GM19463 (cell line): Measurements from ENCODE around the gene EPHB1.
"Not testable (repeated sequence)": the region's sequence is repeated elsewhere in the genome, so short reads cannot be mapped to it uniquely, and the experiment has no call there.

Experiments
- ATAC-seq: cut with Tn5 transposase; IDR thresholded peaks from one replicate; pipeline ENCODE4 v1.9.1; 2021; ENCODE audit warnings: mild to moderate bottlenecking, moderate library complexity; ENCODE audit not compliant: unreplicated experiment

The EPHB1 gene

DNA sequence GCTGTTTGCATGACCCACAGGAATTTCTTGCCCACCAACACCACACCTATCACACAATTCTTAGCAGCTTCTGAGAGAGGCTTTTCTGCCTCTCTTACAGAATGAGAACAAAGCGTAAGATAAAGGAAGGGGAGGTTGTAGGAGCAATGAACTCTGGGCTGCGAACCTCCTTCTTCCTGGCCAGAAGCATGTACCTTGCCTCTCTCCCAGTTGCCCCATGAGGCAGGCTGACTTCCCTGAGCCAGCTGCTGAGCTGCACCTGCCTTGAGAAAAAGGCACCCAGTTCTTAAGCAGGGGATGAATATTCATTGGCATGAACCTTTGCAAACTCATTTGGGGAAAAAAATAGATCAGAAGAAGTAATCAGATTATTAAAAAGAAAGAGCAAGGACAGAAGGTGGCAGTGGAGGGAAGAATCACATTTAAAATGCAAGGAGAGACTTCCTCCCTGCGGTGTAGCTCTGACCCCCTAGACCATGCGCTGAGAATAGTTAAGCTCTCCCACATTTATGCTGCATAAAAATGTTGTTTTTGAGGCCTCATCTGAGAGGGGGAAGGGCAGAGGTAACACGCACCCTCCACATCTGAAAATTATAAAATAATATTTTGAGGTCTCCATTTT is 304.8 kb downstream of the EPHB1 start:
- ATAC-seq = no peak

DNA sequence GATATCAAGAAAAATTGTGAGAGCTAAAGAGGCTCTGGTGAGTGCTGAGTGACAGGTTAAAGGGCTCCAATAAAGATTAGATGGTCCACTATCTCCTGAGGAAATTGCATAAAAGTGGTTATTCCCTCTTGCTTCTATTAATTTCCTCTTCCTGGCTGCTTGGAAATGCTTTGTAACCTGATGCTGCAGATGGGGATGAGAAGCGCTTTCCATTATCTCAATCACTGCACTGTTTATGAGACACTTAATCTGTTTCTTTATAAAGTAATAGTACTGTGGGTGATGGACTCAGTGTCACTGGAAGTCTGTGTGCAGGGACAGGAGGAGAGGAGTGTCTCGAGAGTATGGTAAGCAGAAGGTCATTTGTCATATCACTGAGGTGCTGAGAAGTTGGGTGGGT is 305.3 kb downstream of the EPHB1 start:
- no peak for ATAC-seq

DNA sequence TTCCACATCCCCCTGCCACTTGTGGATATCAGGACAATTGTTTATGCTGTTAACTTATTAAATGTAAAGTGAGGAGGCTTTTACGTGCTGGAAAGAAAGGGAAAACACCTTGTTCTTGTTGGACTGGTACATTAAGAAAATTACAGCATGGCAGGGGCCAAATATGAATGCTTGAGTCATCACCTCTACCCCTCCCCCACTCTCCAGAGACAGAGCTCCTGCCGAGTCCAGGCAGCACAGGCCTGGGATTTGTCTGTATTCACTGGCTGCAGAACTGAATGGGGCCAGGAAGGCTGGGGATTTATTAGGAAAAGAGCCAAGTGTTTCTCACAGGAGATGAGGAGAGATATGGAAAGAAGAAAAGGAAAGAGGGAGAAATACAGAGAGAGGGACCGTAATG is 308.9 kb downstream of the EPHB1 start:
- ATAC-seq = no peak

GRCh38 chr3:135106445-135106844 is 311.4 kb downstream of the EPHB1 start:
- ATAC-seq = no peak

DNA sequence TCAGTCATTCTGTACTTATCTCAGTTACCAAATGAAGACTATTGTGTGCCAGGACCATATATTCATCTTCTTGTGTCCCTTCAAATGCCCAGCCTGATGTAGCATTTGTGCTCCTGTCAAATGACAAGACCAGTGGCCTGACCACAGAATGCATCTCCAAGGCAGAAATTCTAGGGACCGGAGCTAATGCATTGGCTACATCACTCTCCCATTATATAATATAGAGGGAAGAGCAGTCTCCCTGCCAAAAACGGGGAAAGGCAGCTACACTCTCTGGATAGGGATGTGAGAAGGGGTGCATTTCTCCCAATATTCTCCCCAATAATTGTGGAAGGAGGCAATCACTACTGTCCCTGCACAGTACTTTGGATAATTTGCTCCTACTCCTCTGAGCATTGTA is 312.0 kb downstream of the EPHB1 start:
- no peak for ATAC-seq

- no peak for ATAC-seq
Observed at GRCh38 chr3:135109681-135110080, 314.6 kb downstream of the EPHB1 start.

GRCh38 chr3:135114551-135114950 is 319.5 kb downstream of the EPHB1 start:
- not testable (repeated sequence) for ATAC-seq

DNA sequence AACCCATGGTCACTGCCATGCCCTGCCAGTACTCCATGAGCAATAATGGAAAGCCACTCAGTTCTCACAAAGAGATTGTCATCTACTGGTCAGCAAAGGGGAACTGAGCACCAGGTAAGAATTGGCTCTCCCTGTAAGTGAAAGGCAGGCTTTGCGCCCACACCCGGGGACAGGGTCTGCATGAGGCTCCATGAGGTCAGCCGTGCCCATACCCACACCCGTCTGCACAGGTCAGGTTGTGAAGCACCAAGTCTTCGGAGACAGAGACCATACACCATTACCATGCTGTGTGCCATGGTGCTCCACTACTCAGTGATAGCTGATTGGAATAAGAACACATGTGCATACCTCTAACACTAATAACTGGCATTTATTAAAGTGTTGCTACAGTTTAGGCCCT is 322.9 kb downstream of the EPHB1 start:
- ATAC-seq = no peak

DNA sequence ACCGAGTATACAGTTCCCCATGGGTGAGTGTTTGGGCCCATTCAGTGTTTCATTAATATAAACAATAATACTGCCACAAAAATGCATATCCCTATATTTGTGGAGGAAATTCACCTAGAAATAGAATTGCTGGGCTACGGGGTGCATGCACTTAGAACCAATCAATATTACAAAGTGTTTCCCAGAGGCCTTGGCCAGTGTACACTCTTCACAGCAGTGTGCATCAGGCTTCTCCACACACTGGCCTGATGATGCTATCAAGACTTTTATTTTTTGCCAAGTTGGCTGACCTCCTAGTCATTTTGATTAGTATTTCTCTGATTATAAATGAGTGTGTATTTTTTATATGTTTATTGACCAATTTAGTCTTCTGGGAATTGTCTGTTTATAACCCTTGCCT is 323.7 kb downstream of the EPHB1 start:
- no peak for ATAC-seq

GRCh38 chr3:135125171-135125801 is 330.2 kb downstream of the EPHB1 start:
- no peak for ATAC-seq

GRCh38 chr3:135127946-135128470 is 332.9 kb downstream of the EPHB1 start:
- ATAC-seq = no peak

DNA sequence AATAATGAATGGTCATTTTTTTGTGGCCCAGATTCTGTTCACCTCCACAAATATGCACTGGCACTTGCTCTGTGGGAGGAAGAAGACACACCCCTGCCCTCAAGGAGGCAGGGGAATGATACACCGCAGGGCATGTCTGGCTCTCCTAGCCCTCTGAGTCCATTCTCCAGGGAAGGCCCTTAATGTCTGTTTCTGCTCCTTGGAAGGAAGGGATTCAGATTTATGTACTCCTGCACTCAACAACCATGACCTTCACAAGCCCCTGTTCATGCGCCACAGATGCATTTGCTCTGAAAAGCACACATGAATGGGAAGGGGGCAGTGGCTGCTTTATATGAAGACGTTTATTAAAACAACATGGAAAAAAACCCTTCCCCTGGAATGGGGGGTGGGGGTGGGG is 333.8 kb downstream of the EPHB1 start:
- ATAC-seq = no peak

DNA sequence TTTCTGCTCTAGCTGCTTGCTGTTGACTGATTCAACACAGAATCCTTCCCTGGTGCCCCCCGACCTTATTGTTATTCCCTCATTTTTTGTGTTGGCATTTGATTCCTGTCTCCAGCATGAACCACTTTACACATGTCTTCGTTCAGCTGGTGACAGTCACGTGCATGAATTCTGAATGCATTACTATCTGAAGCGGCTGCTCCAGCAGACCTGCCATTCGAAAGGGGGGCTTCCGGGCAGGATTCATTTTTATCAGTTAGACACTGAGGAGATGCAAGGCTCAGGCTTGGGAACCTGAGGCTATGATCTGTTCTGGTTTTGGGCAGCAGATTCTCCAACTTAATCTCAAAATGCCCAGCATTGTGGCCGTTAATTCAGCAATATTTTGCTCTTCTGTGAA is 336.2 kb downstream of the EPHB1 start:
- ATAC-seq = no peak

DNA sequence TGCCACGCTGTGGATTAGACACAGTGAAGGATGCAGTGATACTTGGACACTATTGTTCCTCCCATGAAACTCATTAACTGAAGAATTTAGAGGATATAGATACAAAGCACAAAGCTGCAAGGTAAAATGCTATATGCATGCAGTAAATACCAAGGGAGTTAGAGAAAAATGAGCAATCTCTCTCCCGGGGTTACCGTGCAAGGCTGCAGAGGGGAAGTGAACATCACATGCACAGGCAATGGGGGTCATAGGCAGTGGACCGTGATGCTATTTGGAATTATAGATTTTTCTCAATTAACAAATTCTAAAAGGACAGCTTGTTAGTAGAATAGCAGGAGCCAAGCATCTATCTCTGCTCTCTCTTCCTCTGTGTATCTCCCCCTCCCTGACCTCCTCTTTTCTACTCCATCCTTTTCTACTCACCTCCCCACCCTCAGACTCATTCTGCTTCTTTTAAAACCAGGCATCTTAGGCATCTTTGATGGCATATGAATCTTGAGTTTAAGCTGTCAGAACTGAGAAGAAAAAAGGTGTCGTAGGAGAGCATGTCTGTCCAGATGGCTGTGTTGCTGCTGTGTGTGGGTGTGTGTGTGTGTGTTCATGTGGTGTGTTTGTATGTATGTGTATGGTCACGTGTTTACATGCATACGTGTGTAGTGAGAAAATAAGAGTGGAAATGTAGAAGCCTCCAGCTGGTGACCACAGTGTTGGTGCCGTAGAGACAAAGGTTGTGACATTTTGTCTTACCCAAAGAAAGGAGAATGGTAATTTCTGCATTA is 339.0 kb downstream of the EPHB1 start:
- no peak for ATAC-seq

DNA sequence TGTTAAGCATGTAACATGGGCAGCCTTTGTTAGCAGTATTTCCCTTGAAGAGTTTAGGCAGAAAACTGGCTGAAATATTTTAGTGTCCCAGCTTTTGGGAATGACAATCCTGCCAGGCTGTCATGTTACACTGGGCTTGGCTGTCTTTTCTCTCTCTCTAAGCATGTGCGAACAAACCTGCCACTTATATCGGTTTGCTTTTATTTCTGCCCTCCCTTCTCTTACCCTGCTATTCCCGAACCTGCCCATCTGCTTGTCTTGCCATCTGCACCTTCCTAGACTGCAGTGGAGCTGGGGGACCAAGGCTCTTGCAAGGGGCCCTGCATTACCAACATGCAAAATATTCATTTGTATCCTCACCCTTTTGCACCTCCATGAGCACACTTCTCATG is 339.6 kb downstream of the EPHB1 start:
- no peak for ATAC-seq

DNA sequence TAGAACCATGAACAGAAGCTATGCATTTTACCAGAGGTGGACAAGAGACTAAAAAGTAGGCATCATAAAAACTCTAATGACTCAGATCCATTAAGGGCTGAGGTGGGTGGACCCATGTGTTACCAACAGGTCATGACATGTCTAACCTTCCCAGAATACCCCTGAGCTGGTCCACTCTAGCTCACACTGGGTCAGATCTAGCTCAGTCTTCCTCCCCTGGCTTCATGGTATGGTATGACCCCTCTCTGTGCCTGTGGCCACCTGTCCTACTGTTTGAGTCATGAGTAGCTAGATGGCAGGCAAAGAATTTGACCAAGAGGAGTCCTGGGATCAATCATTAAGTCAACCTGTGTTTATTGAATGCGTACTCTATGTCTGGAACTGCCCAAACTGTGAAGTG is 340.4 kb downstream of the EPHB1 start:
- no peak for ATAC-seq

DNA sequence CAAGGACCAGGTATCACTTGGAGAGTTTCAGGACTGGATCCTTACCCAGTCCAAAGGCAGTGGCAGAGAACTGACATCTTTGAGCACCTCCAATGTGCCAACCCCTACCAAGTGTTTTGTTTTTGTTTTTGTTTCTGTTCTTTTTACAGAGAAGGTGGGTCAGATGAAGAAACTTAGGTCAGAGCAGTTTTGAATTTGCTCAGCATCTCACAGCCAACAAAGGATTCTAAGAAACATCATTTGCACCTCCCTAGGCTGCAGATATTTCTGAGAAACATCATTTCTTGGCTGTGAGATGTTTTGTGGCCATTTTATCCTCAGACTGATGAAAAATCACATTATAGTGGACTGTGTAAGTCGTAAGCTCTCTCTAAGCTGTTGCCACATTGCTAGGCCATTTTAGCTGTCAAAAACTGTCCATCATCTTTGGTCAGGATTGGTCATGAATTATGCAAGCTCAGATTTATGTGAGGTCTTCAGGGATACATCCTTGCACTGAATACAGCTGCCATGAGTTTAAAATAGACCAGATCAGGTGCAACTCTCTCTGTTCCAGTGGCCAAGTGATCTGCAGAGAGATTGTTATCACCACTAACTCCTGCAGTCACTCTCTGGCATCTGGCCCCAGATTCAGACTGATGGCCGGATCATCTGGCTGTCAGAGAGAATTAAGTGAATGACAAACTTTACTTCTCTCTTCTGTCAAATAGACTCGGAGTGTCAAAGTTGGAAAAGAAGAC is 341.5 kb downstream of the EPHB1 start:
- ATAC-seq = no peak

DNA sequence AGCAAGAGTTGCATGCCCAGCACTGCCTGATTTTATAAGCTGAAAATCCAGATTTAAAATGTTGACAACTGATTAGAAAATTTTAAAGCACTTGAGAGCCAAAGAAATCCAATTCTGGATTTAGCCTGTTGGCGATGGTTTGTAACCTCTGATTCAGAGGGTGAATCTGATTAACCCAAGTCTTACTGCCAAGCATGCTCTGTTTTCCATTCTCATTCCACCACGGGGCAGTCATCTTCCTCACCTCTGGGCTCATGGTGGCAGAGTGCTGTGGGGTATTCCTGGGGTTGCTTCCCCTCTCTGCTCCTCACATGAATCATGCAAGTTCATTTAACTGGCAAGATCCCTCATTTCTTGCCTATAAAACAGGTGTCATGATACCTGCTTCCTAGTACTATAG is 342.2 kb downstream of the EPHB1 start:
- no peak for ATAC-seq

GRCh38 chr3:135138776-135139175 is 343.7 kb downstream of the EPHB1 start:
- no peak for ATAC-seq

GRCh38 chr3:135140591-135140990 is 345.5 kb downstream of the EPHB1 start:
- ATAC-seq = no peak

DNA sequence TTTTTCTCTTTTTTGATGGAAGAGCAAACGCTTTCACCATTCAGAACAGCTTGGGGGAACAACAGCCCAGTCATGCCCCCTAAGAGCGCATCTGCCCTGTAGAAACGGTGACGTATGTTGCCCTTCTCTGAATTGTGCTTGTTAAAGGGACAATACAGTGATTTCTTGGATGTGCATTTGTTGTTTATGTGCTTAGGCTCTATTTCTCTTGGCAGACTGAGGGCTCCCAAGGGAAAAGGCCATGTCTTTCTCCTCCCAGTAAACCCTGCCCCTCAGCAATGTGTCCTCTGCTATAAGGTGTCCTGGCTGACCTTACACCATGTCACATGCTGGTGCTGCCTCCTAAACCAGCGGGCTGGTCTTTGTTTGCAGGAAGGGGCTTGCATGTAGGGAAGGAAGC is 346.1 kb downstream of the EPHB1 start:
- no peak for ATAC-seq
